GM18867 (cell line): ENCODE measurements around the gene KMT2C.
A peak's percentile ranks its signal among the peaks of the same experiment; 100 is the strongest.
"Not testable (repeated sequence)": the region's sequence is repeated elsewhere in the genome, so short reads cannot be mapped to it uniquely, and the experiment has no call there.

Source experiments
- ATAC-seq: cut with Tn5 transposase; IDR thresholded peaks from one replicate; pipeline ENCODE4 v1.9.1; 2021; ENCODE audit warnings: mild to moderate bottlenecking, moderate library complexity; ENCODE audit not compliant: unreplicated experiment

Gene KMT2C

DNA sequence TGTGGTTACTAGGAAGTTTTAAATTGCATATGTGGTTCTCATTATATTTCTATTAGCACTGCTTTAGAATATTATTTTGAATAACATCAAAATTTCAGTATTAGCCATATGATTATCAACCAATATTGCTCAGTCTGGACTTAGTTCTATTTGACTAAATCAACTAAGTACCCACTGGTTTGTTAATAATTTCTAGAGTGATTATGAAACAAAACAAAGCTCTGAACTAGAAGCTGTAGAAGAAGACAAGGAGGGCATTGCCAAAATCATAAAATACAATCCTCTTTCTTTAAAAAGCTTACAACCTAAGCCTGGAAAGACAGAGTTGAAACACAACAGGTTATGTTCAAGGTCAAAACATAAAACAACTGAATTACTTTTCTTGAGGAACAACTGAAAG lies 204.7 kb downstream of the KMT2C start:
- no peak for ATAC-seq

GRCh38 chr7:152219556-152219955 lies 216.2 kb downstream of the KMT2C start:
- ATAC-seq, result not testable (repeated sequence)

DNA sequence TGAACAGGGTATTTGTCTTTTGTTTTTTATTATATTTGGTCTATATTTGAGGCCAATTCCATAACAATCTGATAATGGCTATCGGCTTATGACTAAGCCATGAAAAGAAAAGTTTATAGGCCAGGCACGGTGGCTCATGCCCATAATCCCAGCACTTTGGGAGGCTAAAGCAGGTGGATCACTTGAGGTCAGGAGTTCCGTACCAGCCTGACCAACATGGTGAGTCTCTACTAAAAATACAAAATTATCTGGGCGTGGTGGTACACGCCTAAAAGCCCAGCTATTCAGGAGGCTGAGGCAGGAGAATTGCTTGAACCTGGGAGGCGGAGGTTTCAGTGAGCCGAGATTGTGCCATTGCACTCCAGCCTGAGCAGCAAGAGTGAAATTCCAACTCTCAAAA lies 227.0 kb downstream of the KMT2C start:
- not testable (repeated sequence) for ATAC-seq

- not testable (repeated sequence) for ATAC-seq
Measured at GRCh38 chr7:152204417-152204816, 231.4 kb downstream of the KMT2C start.

DNA sequence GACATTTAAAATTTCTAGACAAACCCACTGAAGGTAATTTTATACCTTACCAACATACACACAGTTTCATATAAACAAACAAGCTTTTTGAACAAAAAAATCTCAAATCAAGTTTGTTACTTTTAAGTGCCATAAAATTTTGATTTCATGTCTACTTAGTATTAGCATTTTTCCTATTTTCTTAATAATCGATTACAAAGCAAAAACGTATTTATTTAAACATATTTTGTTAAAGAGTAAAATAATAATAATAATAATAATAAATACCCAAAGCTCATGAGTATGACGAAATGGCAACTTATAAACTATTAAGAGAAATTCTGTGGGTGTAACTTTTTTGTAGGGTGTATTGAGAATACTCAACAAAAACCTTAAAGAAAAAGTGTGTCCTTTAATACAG lies 232.7 kb downstream of the KMT2C start:
- ATAC-seq, result no peak

GRCh38 chr7:152202056-152202455 lies 233.7 kb downstream of the KMT2C start:
- no peak for ATAC-seq

DNA sequence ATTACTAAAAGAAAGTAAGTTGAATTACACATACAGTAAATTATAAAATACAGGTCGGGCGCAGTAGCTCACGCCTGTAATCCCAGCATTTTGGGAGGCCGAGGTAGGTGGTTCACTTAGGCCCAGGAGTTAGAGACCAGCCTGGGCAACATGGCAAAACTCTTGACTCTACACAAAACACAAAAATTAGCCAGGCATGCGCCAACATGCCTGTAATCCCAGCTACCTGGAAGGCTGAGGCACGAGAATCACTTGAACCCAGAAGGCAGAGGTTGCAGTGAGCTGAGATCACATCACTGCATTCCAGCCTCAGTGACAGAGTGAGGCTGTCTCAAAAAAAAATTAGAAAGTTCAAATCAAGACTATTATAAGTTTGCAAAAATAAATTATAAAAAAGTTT lies 235.4 kb downstream of the KMT2C start:
- ATAC-seq, result no peak

DNA sequence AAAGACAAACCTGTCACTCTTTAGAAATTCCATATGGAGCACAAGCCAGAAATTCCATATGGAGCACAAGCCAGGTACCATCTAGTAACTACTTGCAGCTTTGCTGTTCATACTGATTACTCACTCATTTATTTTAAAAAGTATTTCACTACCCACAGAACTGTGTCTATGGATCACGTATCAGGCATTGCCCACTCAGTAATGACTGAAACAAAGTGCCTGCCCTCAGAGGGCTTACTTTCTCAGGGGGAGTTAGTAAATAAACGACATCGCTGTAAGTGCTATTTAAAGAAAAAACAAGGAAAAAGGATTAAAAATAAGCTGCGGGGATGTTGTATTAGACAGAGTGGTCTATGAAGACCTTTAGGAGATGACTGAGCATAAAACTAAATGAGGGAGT lies 239.4 kb downstream of the KMT2C start:
- no peak for ATAC-seq

GRCh38 chr7:152193880-152194279 lies 241.9 kb downstream of the KMT2C start:
- ATAC-seq, result no peak

GRCh38 chr7:152189061-152189460 lies 246.7 kb downstream of the KMT2C start:
- ATAC-seq, result no peak

DNA sequence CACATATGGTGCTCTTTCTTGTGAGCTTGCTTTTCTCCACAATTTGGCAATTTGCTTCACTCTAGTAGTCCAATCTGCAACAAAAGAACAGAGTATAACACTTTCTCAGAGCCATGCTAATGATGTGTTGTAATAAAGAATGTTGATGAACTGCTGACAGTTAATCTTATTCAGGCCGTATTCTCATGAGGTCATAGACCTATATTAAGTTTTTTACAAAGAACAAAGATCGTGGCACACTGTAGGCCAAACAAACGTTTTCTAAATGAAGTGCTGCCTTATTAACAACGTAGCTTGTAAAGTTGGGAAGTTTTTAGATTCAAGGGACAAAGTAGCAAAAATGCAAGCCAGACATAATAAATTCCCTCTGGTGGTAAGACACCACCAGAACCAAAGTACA lies 250.2 kb downstream of the KMT2C start:
- no peak for ATAC-seq

GRCh38 chr7:152180587-152180986 lies 255.2 kb downstream of the KMT2C start:
- no peak for ATAC-seq

DNA sequence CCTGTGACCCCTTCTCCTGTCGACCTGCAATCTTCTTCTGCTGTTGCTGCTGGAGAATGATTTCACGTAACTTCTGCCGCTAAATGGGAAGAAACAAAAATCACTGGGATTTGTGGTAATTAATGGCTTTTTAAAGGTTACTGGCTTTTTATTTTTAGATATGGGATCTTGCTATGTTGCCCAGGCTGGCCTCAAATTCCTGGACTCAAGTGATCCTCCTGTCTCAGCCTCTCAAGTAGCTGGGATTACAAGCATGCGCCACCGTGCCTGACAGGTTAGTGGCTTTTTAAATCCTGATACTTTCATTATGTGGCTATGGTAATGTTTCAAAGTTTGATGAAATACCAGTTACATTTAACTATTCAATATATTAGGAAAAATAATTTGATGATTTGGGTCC lies 255.8 kb downstream of the KMT2C start:
- ATAC-seq, result no peak

GRCh38 chr7:152178405-152179058 lies 257.3 kb downstream of the KMT2C start:
- no peak for ATAC-seq

DNA sequence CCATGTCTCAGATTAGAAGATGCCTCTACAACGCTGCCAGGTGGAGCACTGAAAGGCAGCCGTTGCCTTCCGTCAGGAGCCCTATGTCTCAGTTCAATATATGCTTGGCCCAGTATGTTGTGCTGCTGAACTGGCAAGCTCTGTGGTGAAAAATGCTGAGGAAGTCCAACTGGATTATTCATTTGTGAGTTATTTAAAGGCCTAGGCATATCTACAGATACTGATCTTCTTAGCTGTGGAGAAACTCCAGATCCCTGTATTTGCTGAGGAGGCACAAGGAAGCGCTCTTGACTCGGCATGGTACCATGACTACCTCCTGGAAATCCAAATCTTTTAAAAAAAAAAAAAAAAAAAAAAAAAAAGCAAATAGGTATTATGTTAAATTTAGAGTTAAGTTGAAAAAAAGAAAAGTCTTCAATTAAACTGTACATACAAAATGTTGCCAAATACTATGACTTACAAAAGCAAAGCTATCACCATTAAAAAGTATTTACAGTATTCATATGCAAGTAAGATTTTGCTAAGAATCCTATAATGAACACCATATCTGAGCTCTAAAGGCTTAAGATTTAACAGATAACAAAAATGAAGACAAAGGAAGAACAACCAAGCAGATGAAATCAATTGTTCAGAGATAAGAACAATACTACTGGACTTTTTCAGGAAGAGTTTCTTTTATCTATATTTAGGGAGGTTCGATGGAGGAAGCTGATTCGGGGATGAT lies 258.0 kb downstream of the KMT2C start:
- no peak for ATAC-seq

- ATAC-seq, result peak; percentile 72
Measured at GRCh38 chr7:152176797-152177196, 259.0 kb downstream of the KMT2C start.

DNA sequence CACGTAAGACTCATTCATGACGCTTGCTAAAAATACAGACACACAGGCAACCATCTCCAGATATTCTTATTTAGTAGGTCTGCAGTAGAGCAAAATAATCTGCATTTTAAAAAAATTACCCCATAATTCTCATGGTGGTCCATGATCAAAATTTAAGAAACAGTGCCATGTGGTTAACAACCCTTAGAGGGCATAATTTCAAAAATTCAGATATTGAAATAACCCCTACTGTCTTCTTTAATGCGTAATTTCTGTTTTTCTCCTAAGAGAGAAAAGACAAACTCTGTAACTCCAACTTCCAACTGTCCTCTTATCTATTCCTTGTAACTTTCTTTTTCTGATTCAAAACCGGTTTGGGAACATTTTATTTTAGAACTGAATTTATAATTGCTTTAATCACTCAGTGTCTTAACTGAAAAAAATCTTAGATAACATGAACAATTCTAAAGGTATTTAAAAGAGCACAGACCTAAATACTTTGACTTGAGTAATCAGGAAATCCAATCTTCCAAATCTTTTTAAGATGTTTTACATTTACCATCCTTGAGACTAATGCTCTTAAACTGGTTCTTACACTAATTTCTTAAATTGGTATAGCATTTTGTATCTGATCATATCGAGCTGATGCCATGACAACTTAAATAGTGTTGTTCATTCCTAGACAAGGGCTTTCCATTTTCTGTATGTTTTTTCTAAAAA lies 262.3 kb downstream of the KMT2C start:
- ATAC-seq, result no peak

DNA sequence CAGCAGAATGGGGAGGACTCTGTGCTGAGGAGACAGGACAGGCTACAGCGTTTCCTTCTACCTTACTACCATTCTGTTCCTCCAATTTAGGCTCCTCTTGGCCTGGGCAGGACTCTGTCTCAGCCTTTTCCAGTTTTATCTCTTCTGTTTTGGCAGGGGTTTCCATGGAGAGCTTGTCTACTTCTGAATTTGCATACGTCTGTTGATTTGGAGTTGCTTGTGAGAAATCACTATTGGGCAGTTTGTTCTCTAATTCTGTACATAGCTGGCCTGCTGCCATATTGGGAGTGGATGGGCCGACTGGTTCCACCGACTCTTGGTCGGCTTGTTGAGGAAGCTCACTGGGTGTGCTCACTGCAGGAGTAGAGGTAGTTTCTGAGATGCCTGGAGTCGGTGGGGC lies 273.5 kb downstream of the KMT2C start:
- ATAC-seq, result no peak

- no peak for ATAC-seq
Measured at GRCh38 chr7:152161171-152161570, 274.6 kb downstream of the KMT2C start.

DNA sequence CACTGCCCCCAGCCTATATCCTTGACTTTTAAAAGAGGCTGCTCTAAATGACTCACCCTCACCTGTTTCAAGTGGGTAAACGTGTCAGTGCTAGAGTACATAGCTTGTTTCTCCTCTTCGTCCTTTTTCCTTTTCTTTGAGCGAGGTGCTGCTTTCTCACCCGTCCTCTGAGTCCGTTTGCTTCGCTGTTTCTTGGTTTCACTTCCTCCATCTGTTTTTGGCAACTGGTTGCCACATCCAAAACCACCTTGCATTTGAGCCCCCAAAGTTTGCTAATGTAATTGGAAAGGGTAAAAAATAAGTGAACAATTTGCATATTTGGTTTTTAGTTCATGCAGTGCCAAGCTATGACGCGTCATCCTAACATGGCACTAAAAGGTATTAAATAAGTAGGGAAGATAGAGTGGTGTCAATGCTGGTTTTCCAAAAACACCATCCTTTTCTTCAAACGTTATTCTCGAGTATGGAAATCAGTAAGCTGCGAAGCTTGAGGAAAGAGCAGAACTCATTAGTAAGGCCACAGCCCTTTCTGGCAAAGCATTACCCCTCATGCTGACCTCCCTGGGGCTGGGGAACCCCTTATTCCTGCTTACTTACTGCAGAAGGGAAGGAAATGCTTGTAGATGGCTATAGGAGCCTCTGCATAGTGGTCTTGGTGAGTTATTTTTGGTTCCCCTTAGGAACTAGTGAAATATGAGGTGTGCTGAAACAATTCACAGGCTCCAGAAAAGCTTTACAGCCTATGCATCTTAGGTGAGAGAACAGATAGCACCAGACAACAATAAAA lies 276.8 kb downstream of the KMT2C start:
- ATAC-seq, result peak; percentile 95

- no peak for ATAC-seq
Measured at GRCh38 chr7:152152267-152152666, 283.5 kb downstream of the KMT2C start.
